ENCODE results near the gene CDIPT. TPM values are rescaled to one million over a fixed set of nuclear protein-coding genes. Genes with fewer than 3 reads are reported as not detected.

The CDIPT gene
- total and polyA plus RNA-seq, 2 of the 13 experiments (the other 11 are each of a cell fraction or from before 2014, with no cell fraction given), result 54.9 to 97.5 TPM

DNA sequence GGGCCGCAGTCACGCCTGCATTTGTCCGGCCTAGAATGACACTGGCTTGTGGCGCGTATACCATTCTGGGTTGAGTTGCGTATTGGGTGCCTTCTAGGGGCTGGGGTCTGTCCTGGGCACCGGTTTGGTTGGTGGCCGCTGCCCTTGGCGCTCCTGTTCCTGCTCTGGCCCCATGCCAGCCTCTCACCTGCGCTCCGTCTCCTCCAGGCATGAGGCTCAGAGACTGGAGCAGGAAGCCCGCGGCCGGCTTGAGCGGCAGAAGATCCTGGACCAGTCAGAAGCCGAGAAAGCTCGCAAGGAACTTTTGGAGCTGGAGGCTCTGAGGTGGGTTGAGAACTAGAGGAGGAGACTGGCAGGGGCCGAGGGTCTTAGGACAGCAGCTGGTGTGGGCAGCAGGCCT, 17.4 kb downstream of the CDIPT start:
- Histone ChIP-seq H3K9me3 (ENCODE audit: low read length) (no peaks in the 10 kb centered on the region), H3K79me2 (ENCODE audit: insufficient read depth, low read length) (no peaks in the 10 kb centered on the region), H3K27ac (ENCODE audit: extremely low read length, insufficient read depth, low read length) (no peak overlapping the region), H2AFZ (ENCODE audit: low read length) (no peak overlapping the region), H3K4me1 (ENCODE audit: insufficient read depth, low read length) (no peaks in the 10 kb centered on the region), H4K20me1 (ENCODE audit: insufficient read depth, low read length) (no peaks in the 10 kb centered on the region), H3K4me2 (ENCODE audit: low read depth, low read length) (no peak overlapping the region), H3K36me3 (replicated peaks in 1 of 2; ENCODE audit: control insufficient read depth in 1 of 2, insufficient read depth in 2 of 2, low read length in 2 of 2) (peaks cover 3% of the 10 kb centered on the region in 2 experiments; a peak in 1 of 5 replicates), H3K27me3 (ENCODE audit: control insufficient read depth in 1 of 2, insufficient read depth in 2 of 2, low read length in 2 of 2) (no peaks in the 10 kb centered on the region), H3K9ac (ENCODE audit: insufficient read depth, low read depth, low read length) (no peak overlapping the region), H3K4me3 (replicated peaks in 1 of 3; ENCODE audit: insufficient read depth in 1 of 3, low read depth in 2 of 3, low read length in 3 of 3) (no peak overlapping the region)
- ATAC-seq (no peak), FAIRE-seq (no peak), DNase-seq (ENCODE audit: low spot score) (no peak)
- TF ChIP-seq, protein P1, sequence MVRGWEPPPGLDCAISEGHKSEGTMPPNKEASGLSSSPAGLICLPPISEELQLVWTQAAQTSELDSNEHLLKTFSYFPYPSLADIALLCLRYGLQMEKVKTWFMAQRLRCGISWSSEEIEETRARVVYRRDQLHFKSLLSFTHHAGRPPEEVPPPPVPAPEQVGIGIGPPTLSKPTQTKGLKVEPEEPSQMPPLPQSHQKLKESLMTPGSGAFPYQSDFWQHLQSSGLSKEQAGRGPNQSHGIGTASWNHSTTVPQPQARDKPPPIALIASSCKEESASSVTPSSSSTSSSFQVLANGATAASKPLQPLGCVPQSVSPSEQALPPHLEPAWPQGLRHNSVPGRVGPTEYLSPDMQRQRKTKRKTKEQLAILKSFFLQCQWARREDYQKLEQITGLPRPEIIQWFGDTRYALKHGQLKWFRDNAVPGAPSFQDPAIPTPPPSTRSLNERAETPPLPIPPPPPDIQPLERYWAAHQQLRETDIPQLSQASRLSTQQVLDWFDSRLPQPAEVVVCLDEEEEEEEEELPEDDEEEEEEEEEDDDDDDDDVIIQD (CRISPR knock-in tag; IDR thresholded peaks at IDR 0.05; ENCODE audit: low read depth), result no peak
- no peak for TF ChIP-seq ZNF761 (CRISPR knock-in tag; conservative IDR thresholded peaks at IDR 0.05)
- TF ChIP-seq ZNF10 (CRISPR knock-in tag; IDR thresholded peaks at IDR 0.05; ENCODE audit: borderline replicate concordance, low read depth), result no peak
- peak; percentile 55 for TF ChIP-seq AGO2 (optimal IDR thresholded peaks at IDR 0.05; ENCODE audit: low read depth, low read length)
- TF ChIP-seq, protein P2, sequence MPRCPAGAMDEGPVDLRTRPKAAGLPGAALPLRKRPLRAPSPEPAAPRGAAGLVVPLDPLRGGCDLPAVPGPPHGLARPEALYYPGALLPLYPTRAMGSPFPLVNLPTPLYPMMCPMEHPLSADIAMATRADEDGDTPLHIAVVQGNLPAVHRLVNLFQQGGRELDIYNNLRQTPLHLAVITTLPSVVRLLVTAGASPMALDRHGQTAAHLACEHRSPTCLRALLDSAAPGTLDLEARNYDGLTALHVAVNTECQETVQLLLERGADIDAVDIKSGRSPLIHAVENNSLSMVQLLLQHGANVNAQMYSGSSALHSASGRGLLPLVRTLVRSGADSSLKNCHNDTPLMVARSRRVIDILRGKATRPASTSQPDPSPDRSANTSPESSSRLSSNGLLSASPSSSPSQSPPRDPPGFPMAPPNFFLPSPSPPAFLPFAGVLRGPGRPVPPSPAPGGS (CRISPR knock-in tag; IDR thresholded peaks at IDR 0.05), result no peak
- in situ Hi-C loops (cut with HindIII; ENCODE audit: extremely low pct_ligation_motif_present, low pct_unique_long_range_greater_than_20kb) (no loop called here), intact Hi-C loops (cut with micrococcal nuclease; ENCODE audit: unreplicated experiment) (no loop called here)
- BruUV-seq (replicated peaks), result no TSS peak
- CTCF ChIA-PET (ENCODE audit: low intra/inter-chr PET ratio, low total read pairs), result no interaction called here
- POLR2A ChIA-PET, result interaction anchor here (1.4 kb wide), 1 partner anchor 19 kb away, joined by 3 read pairs; no protein-coding TSS in a partner anchor
- WGBS (ENCODE audit: low lambda C conversion rate), result 93% methylated on average over 18 of the region's 18 CpGs
